Raji (cell line): ENCODE data around the gene CWF19L1.

Source experiments
- POLR2A ChIP-seq: IDR thresholded peaks from 2 replicates; pipeline ENCODE4 v1.6.1; 2011; ENCODE audit warnings: low read depth, low read length, control low read depth; ENCODE audit not compliant: insufficient read depth

The CWF19L1 gene

GRCh38 chr10:100194711-100195110, 72.7 kb downstream of the CWF19L1 start:
- no peak for TF ChIP-seq POLR2A

GRCh38 chr10:100192350-100192749, 75.1 kb downstream of the CWF19L1 start:
- no peak for TF ChIP-seq POLR2A

- TF ChIP-seq POLR2A, result no peak
Observed at GRCh38 chr10:100186253-100187212, 80.9 kb downstream of the CWF19L1 start.

- peak; percentile 89 for TF ChIP-seq POLR2A
Observed at GRCh38 chr10:100185364-100186252, 81.8 kb downstream of the CWF19L1 start, which contains the start of gene ERLIN1. Gene ERLIN1, minus strand, starts transcription at chr10:100186029. Its CDS starts 403 bp downstream, at chr10:100185626.

- no peak for TF ChIP-seq POLR2A
Observed at GRCh38 chr10:100184840-100185239, 82.6 kb downstream of the CWF19L1 start.

- TF ChIP-seq POLR2A, result no peak
Observed at GRCh38 chr10:100184426-100184825, 83.0 kb downstream of the CWF19L1 start.

GRCh38 chr10:100183481-100183880, 84.0 kb downstream of the CWF19L1 start:
- no peak for TF ChIP-seq POLR2A

- TF ChIP-seq POLR2A, result no peak
Observed at GRCh38 chr10:100182908-100183307, 84.5 kb downstream of the CWF19L1 start.
